ENCODE data around the gene ATF2. TPM values are rescaled to one million over a fixed set of nuclear protein-coding genes. Genes with fewer than 3 reads are reported as not detected.
A peak's percentile ranks its signal among the peaks of the same experiment; 100 is the strongest.

ATF2 gene
- total RNA-seq, 1 donor from 2014 or later: 51.2 TPM

DNA sequence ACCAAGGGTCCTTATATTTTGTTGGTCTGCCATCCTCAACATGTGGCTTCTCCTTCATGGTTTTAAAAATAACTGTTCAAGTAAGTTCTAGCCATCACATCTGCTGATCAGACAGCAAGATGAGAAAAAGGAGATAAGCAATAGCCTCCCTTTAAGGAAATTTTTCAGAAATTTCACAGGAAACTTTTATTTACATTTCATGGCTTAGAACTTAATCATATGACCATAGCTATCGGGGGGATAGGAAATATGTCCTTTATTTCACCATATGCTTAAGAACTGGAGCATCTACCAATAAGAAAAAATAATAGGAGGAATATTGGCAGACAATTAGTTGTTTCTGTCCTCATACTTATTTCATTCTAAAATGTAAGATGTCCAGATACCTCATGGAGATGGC is 16.2 kb downstream of the ATF2 start:
- TF ChIP-seq, protein P1, sequence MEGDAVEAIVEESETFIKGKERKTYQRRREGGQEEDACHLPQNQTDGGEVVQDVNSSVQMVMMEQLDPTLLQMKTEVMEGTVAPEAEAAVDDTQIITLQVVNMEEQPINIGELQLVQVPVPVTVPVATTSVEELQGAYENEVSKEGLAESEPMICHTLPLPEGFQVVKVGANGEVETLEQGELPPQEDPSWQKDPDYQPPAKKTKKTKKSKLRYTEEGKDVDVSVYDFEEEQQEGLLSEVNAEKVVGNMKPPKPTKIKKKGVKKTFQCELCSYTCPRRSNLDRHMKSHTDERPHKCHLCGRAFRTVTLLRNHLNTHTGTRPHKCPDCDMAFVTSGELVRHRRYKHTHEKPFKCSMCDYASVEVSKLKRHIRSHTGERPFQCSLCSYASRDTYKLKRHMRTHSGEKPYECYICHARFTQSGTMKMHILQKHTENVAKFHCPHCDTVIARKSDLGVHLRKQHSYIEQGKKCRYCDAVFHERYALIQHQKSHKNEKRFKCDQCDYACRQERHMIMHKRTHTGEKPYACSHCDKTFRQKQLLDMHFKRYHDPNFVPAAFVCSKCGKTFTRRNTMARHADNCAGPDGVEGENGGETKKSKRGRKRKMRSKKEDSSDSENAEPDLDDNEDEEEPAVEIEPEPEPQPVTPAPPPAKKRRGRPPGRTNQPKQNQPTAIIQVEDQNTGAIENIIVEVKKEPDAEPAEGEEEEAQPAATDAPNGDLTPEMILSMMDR (IDR thresholded peaks at IDR 0.05): no peak
- Histone ChIP-seq H3K27me3 (no peaks in the 10 kb centered on the region), H3K27ac (no peak overlapping the region), H3K9me3 (no peaks in the 10 kb centered on the region), H3K4me3 (no peak overlapping the region), H3K36me3 (peaks cover 3% of the 10 kb centered on the region), H3K4me1 (peaks cover 12% of the 10 kb centered on the region)
- ATAC-seq: no peak
- no peak for DNase-seq
- intact Hi-C loops (cut with DNase I): no loop called here

DNA sequence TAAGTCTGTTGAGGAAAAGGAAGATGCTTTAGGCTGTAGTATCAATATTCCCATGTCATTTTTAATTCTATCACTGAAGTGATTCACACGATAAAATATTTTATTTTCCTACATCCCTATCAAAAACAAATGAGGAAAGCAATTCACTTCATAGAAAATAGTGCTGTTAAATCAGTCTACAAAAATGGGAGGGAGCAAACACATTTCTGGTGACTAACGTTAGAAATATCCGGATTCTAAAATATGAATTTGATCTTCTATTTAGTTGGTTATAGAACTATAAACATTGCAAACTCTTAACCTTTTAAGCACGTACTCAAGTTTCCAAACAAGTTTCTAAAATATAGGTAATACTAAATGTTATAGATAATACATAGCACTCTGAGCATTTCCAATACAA is 20.8 kb downstream of the ATF2 start:
- TF ChIP-seq, protein P1 (IDR thresholded peaks at IDR 0.05): no peak
- H3K27ac ChIP-seq: no peak overlapping the region

DNA sequence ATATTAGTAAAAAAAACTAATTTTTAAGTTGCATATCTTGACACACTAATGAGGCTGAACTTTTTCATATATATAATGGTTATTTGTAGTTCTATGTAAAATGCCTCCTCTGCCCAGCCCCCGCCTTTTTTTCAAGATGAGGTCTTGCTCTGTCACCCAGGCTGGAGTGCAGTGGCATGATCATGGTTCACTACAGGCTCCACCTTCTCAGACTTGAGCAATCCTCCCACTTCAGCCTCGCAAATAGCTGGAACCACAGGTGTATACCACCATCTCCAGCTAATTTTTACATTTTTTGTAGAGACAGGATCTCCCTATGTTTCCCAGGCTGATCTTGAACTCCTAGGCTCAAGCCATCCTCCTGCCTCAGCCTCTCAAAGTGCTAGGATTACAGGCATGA is 24.3 kb downstream of the ATF2 start:
- Histone ChIP-seq H3K27ac (no peak overlapping the region), H3K4me3 (no peak overlapping the region), H3K36me3 (peaks cover 2% of the 10 kb centered on the region), H3K4me1 (no peaks in the 10 kb centered on the region), H3K9me3 (no peaks in the 10 kb centered on the region), H3K27me3 (no peaks in the 10 kb centered on the region)
- TF ChIP-seq, protein P1 (IDR thresholded peaks at IDR 0.05): no peak
- no peak for DNase-seq
- intact Hi-C loops (cut with DNase I): no loop called here
- peak; percentile 33 for ATAC-seq

More for the DNA sequence above, 20.8 kb downstream of the ATF2 start:
- no peaks in the 10 kb centered on the region for H3K9me3 ChIP-seq
- H3K27me3 ChIP-seq: no peaks in the 10 kb centered on the region
- intact Hi-C loops (cut with DNase I): no loop called here
- peaks cover 2% of the 10 kb centered on the region for H3K4me1 ChIP-seq
- ATAC-seq (no peak), DNase-seq (no peak)
- H3K36me3 ChIP-seq: peaks cover 3% of the 10 kb centered on the region
- H3K4me3 ChIP-seq: no peak overlapping the region

DNA sequence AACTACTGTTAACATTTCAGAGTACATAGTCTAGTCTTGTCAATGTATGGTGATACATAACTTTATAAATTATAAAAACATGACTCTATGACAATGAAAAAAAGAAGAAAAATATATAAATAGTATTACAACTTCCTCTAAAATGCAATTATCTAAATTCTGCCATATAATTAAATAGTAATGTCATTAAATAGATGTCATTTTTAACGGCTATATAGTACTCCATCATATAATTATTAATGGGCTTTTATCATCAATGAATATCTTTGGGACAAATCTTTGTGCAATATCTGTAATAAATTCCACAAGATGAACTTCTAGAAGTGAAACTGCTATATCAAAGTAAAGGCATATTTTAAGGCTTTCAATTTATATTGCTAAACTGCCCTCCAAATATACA is 24.8 kb downstream of the ATF2 start:
- no peaks in the 10 kb centered on the region for H3K4me1 ChIP-seq
- H3K4me3 ChIP-seq: no peak overlapping the region
- H3K9me3 ChIP-seq: no peaks in the 10 kb centered on the region
- TF ChIP-seq, protein P1 (IDR thresholded peaks at IDR 0.05): no peak
- DNase-seq (no peak), ATAC-seq (no peak)
- H3K27ac ChIP-seq: no peak overlapping the region
- H3K36me3 ChIP-seq: peaks cover 4% of the 10 kb centered on the region
- intact Hi-C loops (cut with DNase I): no loop called here
- no peaks in the 10 kb centered on the region for H3K27me3 ChIP-seq

DNA sequence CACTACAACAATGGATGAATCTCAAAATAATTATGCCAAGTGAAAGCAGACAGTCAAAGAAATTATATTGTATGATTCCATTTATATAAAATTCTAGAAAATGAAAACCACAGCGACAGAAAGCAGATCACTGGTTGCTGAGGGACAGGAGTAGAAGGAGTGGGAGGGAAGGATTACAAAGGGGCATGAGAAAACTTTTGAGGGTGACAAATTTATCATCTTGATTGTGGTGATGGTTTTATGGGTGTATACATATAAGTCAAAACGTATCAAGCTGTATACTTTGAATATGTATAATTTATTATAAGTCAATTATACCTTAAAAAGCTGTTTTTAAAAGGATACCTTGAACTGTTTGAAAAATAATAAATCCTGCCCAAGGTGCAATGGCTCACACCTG is 27.7 kb downstream of the ATF2 start:
- Histone ChIP-seq H3K27ac (no peak overlapping the region), H3K4me1 (no peaks in the 10 kb centered on the region), H3K27me3 (no peaks in the 10 kb centered on the region), H3K4me3 (no peak overlapping the region), H3K36me3 (peaks cover 4% of the 10 kb centered on the region), H3K9me3 (no peaks in the 10 kb centered on the region)
- DNase-seq: no peak
- ATAC-seq: no peak
- intact Hi-C loops (cut with DNase I): no loop called here
- TF ChIP-seq, protein P1 (IDR thresholded peaks at IDR 0.05): no peak

DNA sequence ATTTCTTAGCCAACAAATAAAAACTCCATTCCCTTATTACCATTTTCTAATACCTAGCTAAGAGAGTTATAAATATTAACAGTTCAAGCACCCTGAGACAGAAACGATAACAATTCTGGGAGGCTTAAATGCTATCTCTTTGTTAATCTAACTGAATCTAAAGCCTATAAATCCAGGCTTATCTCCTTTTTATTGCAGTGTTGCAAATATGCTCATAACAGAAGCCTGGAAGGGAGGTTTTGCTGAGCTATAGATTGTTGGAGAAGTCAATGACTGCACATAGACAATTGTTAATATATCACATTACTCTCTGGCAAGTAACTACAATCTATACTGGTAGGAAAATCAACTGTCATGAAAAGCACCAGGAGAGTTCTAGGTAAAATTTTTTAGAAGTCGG is 30.2 kb downstream of the ATF2 start:
- Histone ChIP-seq H3K4me3 (no peak overlapping the region), H3K27me3 (no peaks in the 10 kb centered on the region), H3K4me1 (no peaks in the 10 kb centered on the region), H3K9me3 (no peaks in the 10 kb centered on the region), H3K27ac (no peak overlapping the region), H3K36me3 (peaks cover 14% of the 10 kb centered on the region)
- intact Hi-C loops (cut with DNase I): no loop called here
- ATAC-seq: no peak
- TF ChIP-seq, protein P1 (IDR thresholded peaks at IDR 0.05): no peak
- no peak for DNase-seq

Data from upper lobe of right lung (tissue), 1 donor.